NCI-H345 treated with DMSO at 0.1 percent for 48 hours (cell line): ENCODE measurements around the gene ZCWPW1.

ENCODE experiments used
- DNase-seq: peaks from one replicate; lab custom pipeline; 2025; ENCODE audit not compliant: unreplicated experiment; lab: John Stamatoyannopoulos, UW

ZCWPW1 gene

DNA sequence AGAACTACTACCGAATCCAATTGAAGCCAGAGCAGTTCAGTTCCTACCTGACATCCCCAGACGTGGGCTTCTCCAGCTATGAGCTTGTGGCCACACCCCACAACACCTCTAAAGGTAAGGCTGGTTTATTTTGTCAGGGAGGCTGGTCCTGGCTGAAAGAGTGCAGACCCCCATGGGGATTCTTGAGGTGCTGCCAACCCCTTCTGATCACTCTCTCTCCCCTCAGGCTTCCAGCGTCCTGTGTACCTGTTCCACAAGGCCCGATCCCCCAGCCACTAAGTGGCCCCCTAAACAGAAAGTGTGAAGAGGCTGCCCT is 4.7 kb upstream of the ZCWPW1 start:
- no peak for DNase-seq

DNA sequence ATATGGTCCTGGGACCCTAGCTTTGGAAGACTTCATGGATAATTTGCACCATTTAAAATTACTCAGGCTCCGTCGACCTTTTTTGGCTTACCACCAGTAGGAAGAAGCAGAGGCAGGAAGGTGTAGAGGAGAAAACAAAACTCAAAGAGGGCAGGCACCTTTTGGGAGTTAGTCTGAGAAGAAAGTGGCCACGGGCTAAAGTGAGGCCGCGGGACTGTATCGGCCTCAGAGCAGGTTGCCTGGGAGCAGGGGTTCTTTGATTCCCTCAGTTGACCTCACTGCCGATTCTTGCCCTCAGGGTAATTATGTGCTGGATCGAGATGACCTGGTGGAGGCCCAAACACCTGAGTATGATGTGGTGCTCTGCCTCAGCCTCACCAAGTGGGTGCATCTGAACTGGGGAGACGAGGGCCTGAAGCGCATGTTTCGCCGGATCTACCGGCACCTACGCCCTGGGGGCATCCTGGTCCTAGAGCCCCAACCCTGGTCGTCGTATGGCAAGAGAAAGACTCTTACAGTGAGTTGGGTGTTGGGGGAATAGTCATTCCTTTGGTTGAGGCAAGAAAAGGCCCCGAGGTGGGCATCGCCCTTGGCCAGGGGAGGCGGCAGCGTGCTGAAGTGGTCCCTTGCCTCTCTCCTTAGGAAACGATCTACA is 4.2 kb upstream of the ZCWPW1 start:
- no peak for DNase-seq

DNA sequence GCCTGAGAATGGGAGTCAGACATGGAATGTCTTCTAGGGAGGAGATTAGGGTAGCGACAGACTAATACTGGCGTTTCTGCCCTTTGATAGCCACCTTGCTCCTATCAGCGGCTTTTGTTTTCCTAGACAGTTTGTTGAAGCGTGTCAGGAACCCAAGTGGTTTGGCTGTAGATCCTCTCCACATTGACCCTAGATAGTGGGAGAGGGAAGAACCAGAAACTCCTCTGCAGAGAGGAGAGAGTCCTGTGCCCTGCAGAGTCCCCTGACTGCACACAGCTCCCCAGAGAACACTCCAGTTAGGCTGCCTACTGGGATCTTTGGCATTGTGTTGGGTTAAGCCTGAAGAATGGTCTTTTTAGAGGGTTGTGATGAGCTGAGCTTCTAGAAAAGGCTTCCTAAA is 3.5 kb upstream of the ZCWPW1 start:
- no peak for DNase-seq

DNA sequence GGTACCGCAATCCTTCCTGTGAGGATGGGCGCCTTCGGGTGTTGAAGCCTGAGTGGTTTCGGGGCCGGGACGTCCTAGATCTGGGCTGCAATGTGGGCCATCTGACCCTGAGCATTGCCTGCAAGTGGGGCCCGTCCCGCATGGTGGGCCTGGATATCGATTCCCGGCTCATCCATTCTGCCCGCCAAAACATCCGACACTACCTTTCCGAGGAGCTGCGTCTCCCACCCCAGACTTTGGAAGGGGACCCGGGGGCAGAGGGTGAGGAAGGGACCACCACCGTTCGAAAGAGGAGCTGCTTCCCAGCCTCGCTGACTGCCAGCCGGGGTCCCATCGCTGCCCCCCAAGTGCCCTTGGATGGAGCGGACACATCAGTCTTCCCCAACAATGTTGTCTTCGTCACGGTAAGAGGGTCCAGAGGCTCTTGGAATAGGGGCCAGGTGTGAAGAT is 2.8 kb upstream of the ZCWPW1 start:
- no peak for DNase-seq

DNA sequence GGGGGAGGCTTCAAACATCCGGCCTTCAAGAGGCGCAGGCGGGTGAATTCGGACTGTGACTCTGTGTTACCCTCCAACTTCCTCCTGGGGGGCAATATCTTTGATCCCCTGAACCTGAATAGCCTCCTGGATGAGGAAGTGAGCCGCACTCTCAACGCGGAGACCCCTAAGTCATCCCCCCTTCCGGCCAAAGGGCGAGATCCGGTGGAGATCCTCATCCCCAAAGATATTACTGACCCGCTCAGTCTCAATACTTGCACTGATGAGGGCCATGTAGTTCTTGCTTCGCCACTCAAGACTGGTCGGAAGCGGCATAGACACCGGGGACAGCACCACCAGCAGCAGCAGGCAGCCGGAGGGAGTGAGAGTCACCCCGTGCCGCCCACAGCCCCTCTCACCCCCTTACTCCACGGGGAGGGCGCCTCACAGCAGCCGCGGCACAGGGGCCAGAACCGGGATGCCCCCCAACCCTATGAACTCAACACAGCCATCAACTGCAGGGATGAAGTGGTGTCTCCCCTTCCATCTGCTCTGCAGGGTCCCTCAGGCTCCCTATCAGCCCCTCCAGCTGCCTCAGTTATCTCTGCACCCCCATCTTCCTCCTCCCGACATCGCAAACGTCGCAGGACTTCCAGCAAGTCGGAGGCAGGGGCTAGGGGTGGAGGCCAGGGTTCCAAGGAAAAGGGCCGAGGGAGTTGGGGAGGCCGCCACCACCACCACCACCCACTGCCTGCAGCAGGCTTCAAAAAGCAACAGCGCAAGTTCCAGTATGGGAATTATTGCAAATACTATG is 2.2 kb upstream of the ZCWPW1 start:
- DNase-seq: no peak

DNA sequence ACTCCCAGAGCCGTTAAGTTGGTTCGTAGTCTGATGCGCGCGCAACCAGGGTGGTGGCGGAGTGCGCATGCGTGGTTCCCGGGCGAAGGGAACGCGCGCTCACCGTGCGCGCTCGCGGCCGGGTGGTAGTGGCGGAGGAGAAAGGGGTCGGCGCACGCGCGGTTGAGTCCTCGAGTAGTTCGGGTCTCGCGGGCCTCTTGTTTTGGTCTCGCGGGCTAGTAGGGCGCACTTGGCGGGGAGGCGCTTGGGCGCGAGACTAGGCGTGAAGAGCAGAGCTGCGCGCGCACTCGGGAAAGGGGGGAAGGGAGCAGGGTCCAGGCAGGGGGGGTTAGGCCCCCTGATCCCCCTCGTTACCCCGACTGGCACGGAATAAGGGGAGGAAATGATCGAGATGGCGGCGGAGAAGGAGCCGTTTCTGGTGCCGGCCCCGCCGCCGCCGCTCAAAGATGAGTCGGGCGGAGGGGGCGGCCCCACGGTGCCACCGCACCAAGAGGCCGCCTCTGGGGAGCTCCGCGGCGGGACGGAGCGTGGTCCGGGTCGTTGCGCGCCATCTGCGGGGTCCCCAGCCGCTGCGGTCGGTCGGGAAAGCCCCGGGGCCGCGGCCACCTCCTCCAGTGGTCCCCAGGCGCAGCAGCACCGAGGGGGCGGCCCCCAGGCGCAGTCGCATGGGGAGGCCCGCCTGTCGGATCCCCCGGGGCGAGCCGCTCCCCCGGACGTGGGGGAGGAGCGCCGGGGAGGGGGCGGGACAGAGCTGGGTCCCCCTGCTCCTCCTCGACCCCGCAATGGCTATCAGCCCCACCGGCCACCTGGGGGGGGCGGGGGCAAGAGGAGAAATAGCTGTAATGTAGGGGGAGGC is 1.4 kb upstream of the ZCWPW1 start, which contains the start of gene MEPCE:
Gene MEPCE (plus strand): TSS at position 195 of the 856 bp plus-strand sequence. CDS start 188 bp downstream, at position 383.
- DNase-seq: peak; percentile 94

DNA sequence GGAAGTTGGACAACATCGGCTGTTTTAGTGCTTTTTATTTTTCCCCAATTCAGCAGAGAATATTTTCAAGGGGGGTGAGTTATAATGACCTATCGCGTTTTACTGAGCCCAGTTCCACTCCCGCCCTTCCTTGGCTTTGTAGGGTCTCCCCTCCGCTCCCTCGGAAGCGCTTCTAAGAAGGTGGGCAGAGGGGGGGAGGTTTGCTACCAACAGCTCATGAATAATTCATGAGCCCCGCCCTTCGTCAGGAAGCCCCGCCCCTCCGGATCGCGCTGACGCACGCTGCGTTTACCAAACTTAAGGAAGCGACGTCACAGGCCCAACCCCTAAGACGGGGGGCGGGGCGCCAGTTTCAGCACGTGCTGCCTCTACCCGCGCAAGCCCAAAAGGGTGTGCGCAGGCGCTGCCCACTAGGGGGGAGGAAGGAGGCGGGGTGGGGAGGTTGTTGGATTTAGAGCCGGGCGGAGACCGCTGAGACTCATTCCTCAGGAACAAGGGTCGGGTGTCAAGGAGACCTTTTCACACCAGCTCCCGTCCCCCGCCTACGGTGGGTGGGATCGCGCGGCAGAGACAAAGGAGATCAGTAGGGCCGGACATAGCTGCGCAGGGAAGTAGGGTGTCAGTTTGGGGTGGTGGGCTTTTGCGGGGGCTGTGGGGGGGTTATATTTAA is 599 bp upstream of the ZCWPW1 start:
- peak; percentile 93 for DNase-seq

DNA sequence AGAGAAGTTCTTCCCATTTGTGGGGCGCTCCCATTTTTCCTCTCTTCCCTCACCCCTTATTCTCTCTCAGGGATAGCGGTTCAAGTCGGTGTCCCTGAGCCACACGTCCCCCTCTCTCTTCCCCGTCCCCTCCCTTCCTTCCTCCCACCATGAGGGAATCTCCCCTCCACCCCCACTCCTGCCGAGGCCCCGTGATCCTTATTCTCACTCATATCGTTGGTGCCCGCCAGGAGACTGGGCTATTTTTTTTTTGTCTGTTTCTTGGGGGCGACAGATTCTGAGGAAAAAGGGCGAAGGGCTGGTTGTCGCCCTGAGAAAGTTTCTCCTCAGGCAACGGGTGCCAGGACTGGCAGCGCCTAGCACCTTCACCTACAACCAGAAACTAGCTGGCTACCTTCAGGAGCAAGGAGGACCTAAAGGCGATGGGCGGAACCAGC is 723 bp downstream of the ZCWPW1 start:
- DNase-seq: no peak

DNA sequence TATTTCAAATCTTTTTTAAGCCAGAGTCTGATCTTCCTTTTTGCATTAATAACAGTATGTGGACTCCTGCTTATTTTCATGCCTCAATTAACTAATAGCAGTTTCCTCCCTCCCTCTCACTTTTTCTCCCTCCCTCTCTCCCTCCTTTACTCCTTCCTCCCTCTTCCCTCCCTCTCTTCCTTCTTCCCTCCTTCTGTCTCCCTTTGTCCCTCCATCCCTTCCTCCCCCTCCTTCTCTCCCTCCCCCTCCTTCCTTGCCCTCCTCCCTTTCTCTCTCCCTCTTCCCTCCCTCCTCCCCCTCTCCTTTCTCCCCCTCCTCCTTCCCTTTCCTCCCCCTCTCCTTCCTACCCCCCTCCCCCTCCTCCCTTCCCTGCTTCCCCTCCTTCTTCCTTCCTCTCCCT is 2.0 kb downstream of the ZCWPW1 start:
- DNase-seq: no peak

DNA sequence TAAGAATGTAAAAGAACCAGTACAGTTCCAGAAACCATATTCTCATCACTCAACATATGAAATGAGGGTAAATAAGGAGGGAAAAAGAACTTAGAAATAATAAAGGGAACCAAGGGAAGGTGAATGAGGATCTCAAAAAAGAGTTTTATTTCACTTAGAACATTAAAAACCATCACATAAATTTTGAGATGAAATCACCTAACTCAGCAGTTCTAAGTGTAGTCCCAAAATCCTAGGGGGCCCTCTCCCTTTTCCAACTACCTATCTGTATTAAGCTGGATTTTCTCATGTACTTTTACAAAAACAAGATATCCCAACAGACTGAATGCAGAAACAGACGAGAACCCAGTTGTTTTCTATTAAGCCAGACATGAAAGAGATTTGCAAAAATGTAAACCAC is 3.2 kb downstream of the ZCWPW1 start:
- DNase-seq: no peak

DNA sequence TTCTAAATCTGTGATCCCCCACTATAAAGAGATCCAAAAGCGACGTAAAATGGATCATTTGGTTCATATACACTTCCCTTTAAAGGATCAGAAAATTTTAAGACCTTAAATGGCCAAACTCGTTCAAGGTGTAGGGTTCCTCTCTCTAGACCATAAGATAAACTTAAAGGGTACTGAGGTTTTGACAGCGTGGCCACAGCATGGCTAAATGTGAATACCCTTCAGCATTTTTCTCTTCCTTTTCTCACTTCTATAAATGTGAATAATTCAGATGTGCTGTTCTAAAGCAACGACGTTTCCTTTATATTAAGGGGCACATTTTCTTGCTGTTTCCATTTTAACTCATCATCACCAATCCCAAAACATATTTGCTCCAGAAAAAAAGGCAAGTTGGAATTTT is 5.2 kb downstream of the ZCWPW1 start:
- no peak for DNase-seq

DNA sequence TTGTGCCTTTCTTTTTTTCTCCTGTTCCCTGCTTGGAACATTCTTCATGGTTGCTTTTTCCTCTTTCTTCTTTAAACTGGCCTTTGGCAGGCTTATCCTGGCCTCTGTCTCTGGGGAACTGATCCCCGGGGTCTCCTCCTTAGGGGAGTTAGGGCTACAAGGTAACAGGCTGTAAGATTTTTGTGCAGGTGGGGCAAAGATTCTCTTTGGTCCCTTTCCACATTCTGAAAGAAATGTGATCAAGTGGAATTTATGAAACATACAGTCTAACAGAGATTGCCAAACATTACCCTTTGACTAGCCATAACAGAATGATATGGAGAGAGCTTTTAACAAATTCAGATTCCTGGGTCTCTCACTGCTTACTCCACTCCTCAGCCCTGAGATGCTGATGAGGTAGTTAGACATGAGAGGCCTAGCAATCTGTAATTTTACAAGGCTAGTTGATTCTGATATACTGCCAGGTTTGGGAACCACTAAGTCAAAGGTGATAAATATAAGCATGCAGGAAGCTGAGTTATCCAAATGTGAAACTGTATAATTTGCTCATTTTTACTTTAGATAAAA is 8.8 kb downstream of the ZCWPW1 start:
- no peak for DNase-seq

DNA sequence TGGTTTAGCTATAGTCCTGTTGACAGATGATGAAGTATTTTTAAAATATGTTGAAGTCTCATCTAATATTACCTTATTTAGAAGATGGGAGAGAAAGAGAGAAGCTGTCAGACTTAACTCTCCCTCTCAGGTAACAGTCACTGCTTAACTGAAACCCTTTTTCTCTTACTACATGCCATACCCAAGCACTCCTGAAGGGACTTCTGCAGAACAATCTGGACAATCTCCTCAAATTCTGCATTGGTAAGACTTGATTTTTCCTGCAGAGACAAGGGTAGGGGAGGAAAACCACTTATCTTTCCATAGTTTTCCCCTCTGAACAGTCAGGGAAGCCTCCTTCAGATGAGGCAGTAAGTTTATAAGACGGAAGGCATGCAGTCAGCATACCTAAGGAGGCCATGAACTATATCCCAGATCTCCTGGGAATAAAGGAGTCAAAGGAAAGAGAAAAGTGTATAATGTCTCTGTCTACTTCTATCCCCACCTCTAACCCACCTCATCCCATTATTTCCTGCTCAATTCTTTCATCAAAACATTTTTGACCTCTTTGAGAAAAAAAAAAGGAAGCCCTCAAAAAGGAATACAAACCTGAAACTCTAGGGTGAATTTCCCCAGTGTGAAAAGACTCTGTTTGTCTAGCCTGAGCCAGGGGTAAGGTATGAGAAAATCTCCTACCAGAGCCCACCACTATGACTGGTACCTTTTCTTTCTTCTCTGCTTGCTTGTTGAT is 9.4 kb downstream of the ZCWPW1 start:
- no peak for DNase-seq

DNA sequence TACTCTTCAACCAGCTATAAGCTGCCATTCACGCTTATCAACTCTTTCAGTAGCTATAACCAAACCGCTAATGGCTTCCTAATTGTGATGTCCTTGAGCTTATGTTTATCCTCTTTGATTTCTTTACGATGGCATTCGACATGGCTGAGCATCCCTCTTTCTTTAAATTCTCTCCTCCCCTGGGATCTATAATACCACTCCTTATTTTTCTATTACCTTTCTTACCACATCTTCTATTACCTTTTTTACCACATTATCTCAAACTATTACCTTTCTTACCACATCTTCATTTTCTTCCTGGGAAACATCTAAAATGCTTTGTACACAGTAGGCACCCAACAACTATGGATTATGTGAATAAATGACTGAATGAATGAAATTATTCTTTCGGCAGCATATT is 13.1 kb downstream of the ZCWPW1 start:
- no peak for DNase-seq

DNA sequence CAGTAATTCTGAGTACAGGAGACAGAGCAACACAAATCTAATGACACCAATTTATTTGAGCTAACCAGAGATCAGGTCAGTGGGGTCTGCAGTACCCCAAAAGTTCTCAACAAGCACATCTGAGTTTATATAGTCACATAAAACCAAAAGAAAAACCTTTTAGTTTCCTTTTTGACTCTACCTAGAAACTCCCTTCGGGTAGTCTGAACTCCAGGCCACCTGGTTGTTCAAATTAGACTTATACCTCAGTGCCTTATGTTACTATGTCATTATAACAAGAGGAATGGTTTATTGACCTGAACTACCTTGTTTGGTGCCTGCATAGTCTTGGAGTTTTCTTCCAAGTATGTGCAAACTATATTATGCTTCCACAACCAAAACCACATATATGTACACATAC is 14.6 kb downstream of the ZCWPW1 start:
- no peak for DNase-seq

DNA sequence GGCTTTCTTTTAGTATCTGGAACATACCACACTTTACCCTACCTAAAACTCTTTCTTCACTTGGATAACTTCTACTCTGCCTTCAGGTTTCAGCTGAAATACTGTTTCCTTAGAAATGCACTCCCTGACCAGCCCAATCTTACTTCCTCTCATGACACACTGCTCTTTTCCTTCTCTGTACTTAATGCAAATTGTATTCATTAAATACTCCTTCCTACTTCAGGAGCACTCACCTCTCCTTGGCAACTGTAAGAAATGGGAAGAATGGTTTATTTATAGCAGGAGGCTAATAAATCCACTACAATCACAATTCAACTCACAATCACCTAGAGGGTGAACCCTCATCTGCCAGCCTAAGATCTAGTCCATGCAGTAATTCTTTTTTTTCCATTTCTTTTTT is 15.2 kb downstream of the ZCWPW1 start:
- no peak for DNase-seq

DNA sequence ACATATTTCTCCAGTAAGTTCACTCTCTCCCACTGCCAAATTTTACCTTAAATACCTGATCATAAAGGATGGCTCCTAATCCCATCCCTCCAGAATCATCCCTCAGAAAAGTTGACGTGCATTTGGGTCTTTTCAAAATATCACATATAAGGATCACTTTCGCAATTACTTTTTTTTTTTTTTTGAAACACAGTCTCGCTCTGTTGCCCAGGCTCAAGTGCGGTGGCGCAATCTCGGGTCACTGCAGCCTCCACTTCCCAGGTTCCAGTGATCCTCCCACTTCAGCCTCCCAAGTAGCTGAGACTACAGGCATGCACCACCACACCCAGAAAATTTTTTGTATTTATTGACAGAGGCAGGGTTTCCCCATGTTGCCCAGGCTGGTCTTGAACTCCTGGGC is 17.4 kb downstream of the ZCWPW1 start:
- DNase-seq: no peak

DNA sequence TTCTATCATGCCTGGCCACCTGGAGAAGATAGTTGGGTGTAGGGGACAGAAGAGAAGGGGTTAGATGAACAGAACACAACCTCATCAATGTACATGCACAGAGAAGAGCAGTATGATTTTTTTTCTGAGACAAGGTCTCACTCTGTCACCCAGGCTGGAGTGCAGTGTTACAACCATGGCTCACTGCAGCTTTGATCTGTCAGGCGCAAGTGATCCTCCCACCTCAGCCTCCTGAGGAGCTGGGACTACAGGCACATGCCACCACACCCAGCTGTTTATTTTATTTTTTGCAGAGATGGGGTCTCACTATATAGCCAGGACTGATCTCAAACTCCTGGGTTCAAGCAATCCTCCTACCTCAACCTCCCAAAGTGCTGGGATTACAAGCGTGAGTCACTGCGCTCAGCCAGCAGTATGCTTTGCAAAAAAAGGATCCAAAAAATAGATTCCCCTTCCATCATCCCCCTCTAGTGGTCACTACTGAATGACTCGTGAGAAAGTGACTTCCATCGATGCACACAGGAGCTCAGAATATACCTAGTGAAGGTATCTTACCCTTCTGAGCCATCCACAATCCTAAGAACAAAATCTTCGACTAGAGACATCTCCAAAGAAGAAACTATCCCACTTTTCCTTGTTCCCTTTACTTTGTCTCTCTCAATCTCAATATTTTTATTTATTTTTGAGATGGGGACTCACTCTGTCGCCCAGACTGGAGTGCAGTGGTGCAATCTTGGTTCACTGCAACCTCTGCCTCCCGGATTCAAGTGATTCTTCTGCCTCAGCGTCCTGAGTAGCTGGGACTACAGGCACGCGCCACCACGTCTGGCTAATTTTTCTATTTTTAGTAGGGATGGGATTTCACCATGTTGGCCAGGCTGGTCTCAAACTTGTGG is 21.0 kb downstream of the ZCWPW1 start:
- no peak for DNase-seq

DNA sequence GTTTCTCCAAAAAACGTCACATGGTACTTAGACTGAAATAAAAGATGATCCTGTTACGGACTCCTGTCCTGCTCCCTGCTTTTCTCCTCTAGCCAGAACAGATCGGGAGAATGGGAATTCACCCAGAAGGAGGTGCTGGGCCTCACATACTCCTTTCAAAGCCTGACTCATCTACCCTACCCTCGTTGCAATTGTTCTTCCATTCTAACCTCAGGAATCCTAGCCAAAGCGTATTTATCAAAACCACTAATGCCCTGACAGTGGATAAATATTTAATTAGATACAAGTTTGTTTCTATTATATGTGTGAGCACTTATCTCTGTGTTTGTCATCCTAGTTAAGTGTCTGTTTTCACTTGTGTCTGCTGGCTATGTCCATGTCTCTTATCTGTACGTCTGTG is 21.7 kb downstream of the ZCWPW1 start:
- no peak for DNase-seq
